HepG2 (cell line): ENCODE data around the gene PPP1R15B. TPM values are rescaled to one million over a fixed set of nuclear protein-coding genes. Genes with fewer than 3 reads are reported as not detected.

ENCODE experiments used
- ATAC-seq: fragments of 200-7000 bp; cut with Tn5 transposase; 3 replicates; pipeline ENCODE4 v1.9.1; 2020; ENCODE audit warnings: mild to moderate bottlenecking, moderate library complexity
- BruUV-seq: library from RNA; stranded (reverse); fragments of 400-500 nt; replicated peaks from 2 replicates; lab custom pipeline; 2021; lab: Mats Ljungman, UMichigan
- CTCF ChIA-PET: fragments of 300-600 bp; formaldehyde crosslinking; extraction: SDS; loops from one replicate; lab custom pipeline; 2021; ENCODE audit warnings: low total read pairs, inconsistent platforms, low intra/inter-chr PET ratio; lab: Yijun Ruan, JAX
- POLR2A ChIA-PET: fragments of 350-600 bp; sonication (Branson Sonifier 250); formaldehyde crosslinking; loops from one replicate; lab custom pipeline; 2020; ENCODE audit warnings: antibody characterized with exemption, inconsistent platforms; lab: Yijun Ruan, JAX
- DNase-seq: peaks from one replicate; pipeline ENCODE4 v3.0.0-alpha.2; 2015; ENCODE audit warnings: low spot score
- FAIRE-seq: peaks from 3 replicates; lab custom pipeline; 2011; peaks lifted over from hg19 to GRCh38; lab: Jason Lieb, UNC
- H2AFZ ChIP-seq: one replicate; pipeline ENCODE4 v1.6.1; 2011; ENCODE audit warnings: low read length, inconsistent platforms
- H3K27ac ChIP-seq: fragments of 300-600 bp; 3 replicates; pipeline ENCODE4 v1.8.0; 2011; ENCODE audit warnings: mixed run types, mild to moderate bottlenecking, mixed read lengths, low read length, inconsistent platforms; ENCODE audit not compliant: insufficient read depth; ENCODE audit errors: extremely low read length
- H3K27me3 ChIP-seq, 2 experiments: fragments of 200-600 bp in 1 of 2; 2 replicates in 1 of 2; 3 replicates in 1 of 2; pipeline versions ENCODE4 v1.6.0 to v1.8.0; 2011; ENCODE audit warnings: low read length in 2 of 2, mild to moderate bottlenecking in 2 of 2, moderate library complexity in 2 of 2, inconsistent platforms in 1 of 2; ENCODE audit not compliant: insufficient read depth in 2 of 2, control insufficient read depth in 1 of 2
- H3K36me3 ChIP-seq, 2 experiments: fragments of 200-600 bp in 1 of 2; replicated peaks in 1 of 2; 2 replicates in 1 of 2; 3 replicates in 1 of 2; pipeline versions ENCODE4 v1.5.1 to v1.8.0; 2011; ENCODE audit warnings: low read length in 2 of 2, inconsistent platforms in 1 of 2; ENCODE audit not compliant: insufficient read depth in 2 of 2, control insufficient read depth in 1 of 2
- H3K4me1 ChIP-seq: 2 replicates; pipeline ENCODE4 v1.5.1; 2012; ENCODE audit warnings: low read length, inconsistent platforms; ENCODE audit not compliant: insufficient read depth
- H3K4me2 ChIP-seq: 2 replicates; pipeline ENCODE4 v1.6.0; 2011; ENCODE audit warnings: low read depth, low read length, inconsistent platforms
- H3K4me3 ChIP-seq, 3 experiments: fragments of 200-600 bp in 1 of 3; sonication (generic), shearing (Covaris generic) in 1 of 3; replicated peaks in 1 of 3; 2 replicates each; pipeline ENCODE4 v1.5.1; 2011 to 2016; ENCODE audit warnings: low read length in 3 of 3, inconsistent platforms in 2 of 3, low read depth in 2 of 3, mild to moderate bottlenecking in 2 of 3, control low read depth in 1 of 3, mixed read lengths in 1 of 3; ENCODE audit not compliant: insufficient read depth in 1 of 3
- H3K79me2 ChIP-seq: one replicate; pipeline ENCODE4 v1.6.1; 2011; ENCODE audit warnings: low read length, inconsistent platforms; ENCODE audit not compliant: insufficient read depth
- H3K9ac ChIP-seq: 2 replicates; pipeline ENCODE4 v1.6.0; 2011; ENCODE audit warnings: mild to moderate bottlenecking, low read depth, low read length, inconsistent platforms; ENCODE audit not compliant: insufficient read depth
- H3K9me3 ChIP-seq: 2 replicates; pipeline ENCODE4 v1.5.1; 2012; ENCODE audit warnings: mild to moderate bottlenecking, low read length
- H4K20me1 ChIP-seq: 2 replicates; pipeline ENCODE4 v1.6.0; 2011; ENCODE audit warnings: inconsistent platforms, mild to moderate bottlenecking, low read length, moderate library complexity; ENCODE audit not compliant: insufficient read depth
- CENPX ChIP-seq: sonication (generic); formaldehyde crosslinking; IDR thresholded peaks from 2 replicates; pipeline ENCODE4 v1.9.0; 2021; ENCODE audit warnings: mild to moderate bottlenecking, missing genetic modification reagents, moderate library complexity
- CHCHD3 ChIP-seq: sonication (generic); formaldehyde crosslinking; IDR thresholded peaks from 2 replicates; pipeline ENCODE4 v1.8.0; 2022; ENCODE audit warnings: mild to moderate bottlenecking, missing genetic modification reagents, moderate library complexity
- FLYWCH1 ChIP-seq: sonication (generic); formaldehyde crosslinking; IDR thresholded peaks from 2 replicates; pipeline ENCODE4 v1.8.1; 2023; ENCODE audit warnings: mild to moderate bottlenecking, missing genetic modification reagents
- HNRNPLL ChIP-seq: fragments of 200-400 bp; formaldehyde crosslinking; IDR thresholded peaks from 2 replicates; pipeline ENCODE4 v1.6.1; 2017; ENCODE audit warnings: mild to moderate bottlenecking, low read depth, low read length; ENCODE audit not compliant: poor library complexity, severe bottlenecking
- MTA1 ChIP-seq: sonication (generic); formaldehyde crosslinking; IDR thresholded peaks from 2 replicates; pipeline ENCODE4 v1.4.0; 2020; ENCODE audit warnings: missing genetic modification reagents, mild to moderate bottlenecking, borderline replicate concordance
- RNF2 ChIP-seq: fragments of 450-650 bp; conservative IDR thresholded peaks from 2 replicates; pipeline ENCODE4 v1.6.1; 2016; ENCODE audit warnings: low read depth
- SIN3B ChIP-seq: fragments of 150-350 bp; IDR thresholded peaks from 2 replicates; pipeline ENCODE4 v1.6.1; 2014; ENCODE audit warnings: low read length
- ZNF546 ChIP-seq: sonication (generic); formaldehyde crosslinking; conservative IDR thresholded peaks from 2 replicates; pipeline ENCODE4 v1.8.1; 2023; ENCODE audit warnings: mild to moderate bottlenecking, missing genetic modification reagents
- ZNF768 ChIP-seq: sonication (generic); formaldehyde crosslinking; IDR thresholded peaks from 2 replicates; pipeline ENCODE4 v1.4.0; 2020; ENCODE audit warnings: missing genetic modification reagents
- WGBS: methylation state at CpG from one replicate; pipeline ENCODE4 v1.1.6; 2017; ENCODE audit warnings: low lambda C conversion rate; 5-methylcytosine and 5-hydroxymethylcytosine counted together
- in situ Hi-C: cut with HindIII; loops from 2 replicates; pipeline ENCODE4 v1.10.0; 2017; ENCODE audit warnings: low pct_unique_long_range_greater_than_20kb; ENCODE audit not compliant: extremely low pct_ligation_motif_present
- intact Hi-C: fragments of 100-400 bp; cut with micrococcal nuclease; formaldehyde crosslinking; loops from one replicate; pipeline ENCODE4 v1.10.0; 2022; ENCODE audit not compliant: unreplicated experiment
- polyA plus RNA-seq, 8 experiments: library from polyadenylated mRNA; depleted of rRNA in 3 of 8; stranded (reverse) in 7 of 8; unstranded in 1 of 8; fragments of >200 nt; fragmentation: Illumina TruSeq in 4 of 8; extraction: Trizol in 4 of 8; gene quantifications; 2 replicates each; pipeline versions ENCODE4 v1.2.1 to v1.2.3, GENCODE V29; 2011 to 2016; ENCODE audit warnings: low read depth in 4 of 8, missing spikeins in 1 of 8, mixed read lengths in 1 of 8; ENCODE audit not compliant: insufficient read depth in 1 of 8
- total RNA-seq, 5 experiments: library from RNA; depleted of rRNA; stranded (reverse); fragments of >200 nt; fragmentation: Illumina TruSeq; extraction: Trizol; gene quantifications; 2 replicates each; pipeline ENCODE4 v1.2.3, GENCODE V29; 2016; ENCODE audit warnings: low read depth in 1 of 5
- TF ChIP-seq, protein P1 (sequence below): IDR thresholded peaks from 2 replicates; pipeline ENCODE4 v1.6.1; 2018; ENCODE audit warnings: missing genetic modification reagents, mild to moderate bottlenecking, missing compliant biosample characterization
- TF ChIP-seq, protein P2 (sequence below): IDR thresholded peaks from 2 replicates; pipeline ENCODE4 v1.6.1; 2016
- TF ChIP-seq, protein P3 (sequence below): sonication (generic); formaldehyde crosslinking; IDR thresholded peaks from 2 replicates; pipeline ENCODE4 v1.4.0; 2020; ENCODE audit warnings: mild to moderate bottlenecking, missing genetic modification reagents, borderline replicate concordance
- TF ChIP-seq, protein P4 (sequence below): sonication (generic); formaldehyde crosslinking; IDR thresholded peaks from 2 replicates; pipeline ENCODE4 v1.5.0; 2020; ENCODE audit warnings: mild to moderate bottlenecking, missing genetic modification reagents
- TF ChIP-seq, protein P5 (sequence below): sonication (generic); formaldehyde crosslinking; IDR thresholded peaks from 2 replicates; pipeline ENCODE4 v1.4.0; 2020; ENCODE audit warnings: missing genetic modification reagents

The PPP1R15B gene
- total and polyA plus RNA-seq, 2 of the 13 experiments (the other 11 are each of a cell fraction or from before 2014, with no cell fraction given), result 13.4 to 23.8 TPM

DNA sequence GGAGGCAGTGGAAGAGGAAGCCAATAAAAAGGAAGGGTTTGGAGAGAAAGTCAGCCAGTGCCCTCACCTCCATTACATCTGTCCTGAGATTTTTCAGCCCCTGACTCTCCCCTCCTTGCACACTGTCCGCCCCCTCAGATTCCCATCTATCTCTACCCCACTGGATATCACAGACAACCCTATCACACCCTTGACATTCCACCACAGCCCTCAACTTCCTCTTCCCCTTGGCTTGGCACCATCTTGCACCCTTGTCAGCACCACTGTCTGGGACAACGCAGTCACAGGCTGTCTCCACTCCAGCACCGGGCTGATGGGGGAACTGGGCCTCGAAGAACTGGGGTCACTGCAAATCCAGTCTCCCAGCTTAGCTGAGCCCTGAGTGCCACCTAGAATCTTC, 37.7 kb downstream of the PPP1R15B start:
- H3K9me3 ChIP-seq, result no peaks in the 10 kb centered on the region
- no peaks in the 10 kb centered on the region; the same call in 1 of the 2 replicates for H4K20me1 ChIP-seq
- POLR2A ChIA-PET, result no interaction called here
- no peak overlapping the region for H3K9ac ChIP-seq
- no peak for DNase-seq
- peaks cover 27% of the 10 kb centered on the region for H3K79me2 ChIP-seq
- intact Hi-C loops, result loop anchor here (10.0 kb wide), 1 partner anchor 219 kb away; the partner anchor contains the start of gene ETNK2
- no peak overlapping the region for H3K27ac ChIP-seq
- CTCF ChIA-PET, result no interaction called here
- peaks cover 6 to 29% of the 10 kb centered on the region in 2 experiments; a peak in 4 of 5 replicates for H3K36me3 ChIP-seq
- in situ Hi-C loops, result loop anchor here (10.0 to 25.0 kb wide), 2 partner anchors 299 to 512 kb away; partner anchors contain the start of genes SNRPE and SOX13
- H3K27me3 ChIP-seq, result no peaks in the 10 kb centered on the region; a peak in 1 of 5 replicates
- H3K4me1 ChIP-seq, result peaks cover 36% of the 10 kb centered on the region
- ATAC-seq, result no peak
- H2AFZ ChIP-seq, result no peak overlapping the region
- H3K4me2 ChIP-seq, result no peak overlapping the region
- H3K4me3 ChIP-seq, result no peak overlapping the region
- BruUV-seq, result no TSS peak
- 98% methylated on average over 4 of the region's 4 CpGs for WGBS
- no peak for FAIRE-seq
- TF ChIP-seq, protein P1, sequence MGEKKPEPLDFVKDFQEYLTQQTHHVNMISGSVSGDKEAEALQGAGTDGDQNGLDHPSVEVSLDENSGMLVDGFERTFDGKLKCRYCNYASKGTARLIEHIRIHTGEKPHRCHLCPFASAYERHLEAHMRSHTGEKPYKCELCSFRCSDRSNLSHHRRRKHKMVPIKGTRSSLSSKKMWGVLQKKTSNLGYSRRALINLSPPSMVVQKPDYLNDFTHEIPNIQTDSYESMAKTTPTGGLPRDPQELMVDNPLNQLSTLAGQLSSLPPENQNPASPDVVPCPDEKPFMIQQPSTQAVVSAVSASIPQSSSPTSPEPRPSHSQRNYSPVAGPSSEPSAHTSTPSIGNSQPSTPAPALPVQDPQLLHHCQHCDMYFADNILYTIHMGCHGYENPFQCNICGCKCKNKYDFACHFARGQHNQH (CRISPR knock-in tag), result no peak
- TF ChIP-seq, protein P2, sequence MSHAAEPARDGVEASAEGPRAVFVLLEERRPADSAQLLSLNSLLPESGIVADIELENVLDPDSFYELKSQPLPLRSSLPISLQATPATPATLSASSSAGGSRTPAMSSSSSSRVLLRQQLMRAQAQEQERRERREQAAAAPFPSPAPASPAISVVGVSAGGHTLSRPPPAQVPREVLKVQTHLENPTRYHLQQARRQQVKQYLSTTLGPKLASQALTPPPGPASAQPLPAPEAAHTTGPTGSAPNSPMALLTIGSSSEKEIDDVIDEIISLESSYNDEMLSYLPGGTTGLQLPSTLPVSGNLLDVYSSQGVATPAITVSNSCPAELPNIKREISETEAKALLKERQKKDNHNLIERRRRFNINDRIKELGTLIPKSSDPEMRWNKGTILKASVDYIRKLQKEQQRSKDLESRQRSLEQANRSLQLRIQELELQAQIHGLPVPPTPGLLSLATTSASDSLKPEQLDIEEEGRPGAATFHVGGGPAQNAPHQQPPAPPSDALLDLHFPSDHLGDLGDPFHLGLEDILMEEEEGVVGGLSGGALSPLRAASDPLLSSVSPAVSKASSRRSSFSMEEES (CRISPR knock-in tag), result no peak
- TF ChIP-seq SIN3B (no peak), ZNF768 (CRISPR knock-in tag) (no peak), MTA1 (CRISPR knock-in tag) (no peak), FLYWCH1 (no peak), CHCHD3 (CRISPR knock-in tag) (no peak), ZNF546 (CRISPR knock-in tag) (no peak), RNF2 (no peak), HNRNPLL (no peak), CENPX (CRISPR knock-in tag) (no peak)
- TF ChIP-seq, protein P3, sequence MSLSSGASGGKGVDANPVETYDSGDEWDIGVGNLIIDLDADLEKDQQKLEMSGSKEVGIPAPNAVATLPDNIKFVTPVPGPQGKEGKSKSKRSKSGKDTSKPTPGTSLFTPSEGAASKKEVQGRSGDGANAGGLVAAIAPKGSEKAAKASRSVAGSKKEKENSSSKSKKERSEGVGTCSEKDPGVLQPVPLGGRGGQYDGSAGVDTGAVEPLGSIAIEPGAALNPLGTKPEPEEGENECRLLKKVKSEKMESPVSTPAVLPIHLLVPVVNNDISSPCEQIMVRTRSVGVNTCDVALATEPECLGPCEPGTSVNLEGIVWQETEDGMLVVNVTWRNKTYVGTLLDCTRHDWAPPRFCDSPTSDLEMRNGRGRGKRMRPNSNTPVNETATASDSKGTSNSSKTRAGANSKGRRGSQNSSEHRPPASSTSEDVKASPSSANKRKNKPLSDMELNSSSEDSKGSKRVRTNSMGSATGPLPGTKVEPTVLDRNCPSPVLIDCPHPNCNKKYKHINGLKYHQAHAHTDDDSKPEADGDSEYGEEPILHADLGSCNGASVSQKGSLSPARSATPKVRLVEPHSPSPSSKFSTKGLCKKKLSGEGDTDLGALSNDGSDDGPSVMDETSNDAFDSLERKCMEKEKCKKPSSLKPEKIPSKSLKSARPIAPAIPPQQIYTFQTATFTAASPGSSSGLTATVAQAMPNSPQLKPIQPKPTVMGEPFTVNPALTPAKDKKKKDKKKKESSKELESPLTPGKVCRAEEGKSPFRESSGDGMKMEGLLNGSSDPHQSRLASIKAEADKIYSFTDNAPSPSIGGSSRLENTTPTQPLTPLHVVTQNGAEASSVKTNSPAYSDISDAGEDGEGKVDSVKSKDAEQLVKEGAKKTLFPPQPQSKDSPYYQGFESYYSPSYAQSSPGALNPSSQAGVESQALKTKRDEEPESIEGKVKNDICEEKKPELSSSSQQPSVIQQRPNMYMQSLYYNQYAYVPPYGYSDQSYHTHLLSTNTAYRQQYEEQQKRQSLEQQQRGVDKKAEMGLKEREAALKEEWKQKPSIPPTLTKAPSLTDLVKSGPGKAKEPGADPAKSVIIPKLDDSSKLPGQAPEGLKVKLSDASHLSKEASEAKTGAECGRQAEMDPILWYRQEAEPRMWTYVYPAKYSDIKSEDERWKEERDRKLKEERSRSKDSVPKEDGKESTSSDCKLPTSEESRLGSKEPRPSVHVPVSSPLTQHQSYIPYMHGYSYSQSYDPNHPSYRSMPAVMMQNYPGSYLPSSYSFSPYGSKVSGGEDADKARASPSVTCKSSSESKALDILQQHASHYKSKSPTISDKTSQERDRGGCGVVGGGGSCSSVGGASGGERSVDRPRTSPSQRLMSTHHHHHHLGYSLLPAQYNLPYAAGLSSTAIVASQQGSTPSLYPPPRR (CRISPR knock-in tag), result no peak
- TF ChIP-seq, protein P4, sequence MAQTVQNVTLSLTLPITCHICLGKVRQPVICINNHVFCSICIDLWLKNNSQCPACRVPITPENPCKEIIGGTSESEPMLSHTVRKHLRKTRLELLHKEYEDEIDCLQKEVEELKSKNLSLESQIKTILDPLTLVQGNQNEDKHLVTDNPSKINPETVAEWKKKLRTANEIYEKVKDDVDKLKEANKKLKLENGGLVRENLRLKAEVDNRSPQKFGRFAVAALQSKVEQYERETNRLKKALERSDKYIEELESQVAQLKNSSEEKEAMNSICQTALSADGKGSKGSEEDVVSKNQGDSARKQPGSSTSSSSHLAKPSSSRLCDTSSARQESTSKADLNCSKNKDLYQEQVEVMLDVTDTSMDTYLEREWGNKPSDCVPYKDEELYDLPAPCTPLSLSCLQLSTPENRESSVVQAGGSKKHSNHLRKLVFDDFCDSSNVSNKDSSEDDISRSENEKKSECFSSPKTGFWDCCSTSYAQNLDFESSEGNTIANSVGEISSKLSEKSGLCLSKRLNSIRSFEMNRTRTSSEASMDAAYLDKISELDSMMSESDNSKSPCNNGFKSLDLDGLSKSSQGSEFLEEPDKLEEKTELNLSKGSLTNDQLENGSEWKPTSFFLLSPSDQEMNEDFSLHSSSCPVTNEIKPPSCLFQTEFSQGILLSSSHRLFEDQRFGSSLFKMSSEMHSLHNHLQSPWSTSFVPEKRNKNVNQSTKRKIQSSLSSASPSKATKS (CRISPR knock-in tag), result no peak
- TF ChIP-seq, protein P5, sequence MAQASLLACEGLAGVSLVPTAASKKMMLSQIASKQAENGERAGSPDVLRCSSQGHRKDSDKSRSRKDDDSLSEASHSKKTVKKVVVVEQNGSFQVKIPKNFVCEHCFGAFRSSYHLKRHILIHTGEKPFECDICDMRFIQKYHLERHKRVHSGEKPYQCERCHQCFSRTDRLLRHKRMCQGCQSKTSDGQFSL (CRISPR knock-in tag), result no peak
